Measurements from ENCODE around the gene NEURL1. TPM values are rescaled to one million over a fixed set of nuclear protein-coding genes. Genes with fewer than 3 reads are reported as not detected.

NEURL1 gene
- total RNA-seq, 3 donors from 2014 or later (not counting 1 experiment from before 2014, with no cell fraction given): 0.95 to 8.5 (median 1.5) TPM

DNA sequence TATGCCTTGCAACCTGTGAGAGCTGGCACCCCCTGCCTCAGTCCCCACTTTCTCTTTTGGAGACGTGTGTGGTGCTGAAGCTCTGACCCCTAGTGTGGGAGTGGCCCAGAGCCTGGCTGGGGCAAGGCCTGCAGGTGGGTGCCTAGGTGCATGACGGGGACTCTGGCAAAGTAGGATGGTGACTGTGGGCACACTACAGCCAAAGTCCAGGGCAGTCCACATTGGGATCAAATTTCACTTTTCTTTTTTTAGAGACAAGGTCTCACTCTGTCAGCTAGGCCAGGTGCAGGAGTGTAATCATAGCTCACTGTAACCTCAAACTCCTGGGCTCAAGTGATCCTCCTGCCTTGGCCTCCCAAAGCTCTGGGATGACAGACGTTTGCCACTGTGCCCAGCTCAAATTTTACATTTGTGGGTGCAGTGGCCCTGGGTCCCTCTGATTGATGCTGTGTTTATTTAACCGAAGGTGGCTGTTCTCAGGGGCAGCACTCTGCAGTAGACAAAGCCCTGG, 52.3 kb downstream of the NEURL1 start:
- ATAC-seq (no peak), DNase-seq (no peak)
- Histone ChIP-seq H3K4me3 (ENCODE audit: low read length) (no peak overlapping the region), H3K36me3 (ENCODE audit: control insufficient read depth, insufficient read depth, low read length) (no peaks in the 10 kb centered on the region), H3K27me3 (ENCODE audit: control insufficient read depth, insufficient read depth, low read length) (no peaks in the 10 kb centered on the region), H3K27ac (ENCODE audit: low read length) (no peak overlapping the region), H3K9me3 (ENCODE audit: control insufficient read depth, insufficient read depth, low read length) (no peaks in the 10 kb centered on the region), H3K4me1 (ENCODE audit: control insufficient read depth, insufficient read depth, low read length) (peaks cover 9% of the 10 kb centered on the region)
- intact Hi-C loops (cut with micrococcal nuclease): no loop called here
- TF ChIP-seq, protein P1, sequence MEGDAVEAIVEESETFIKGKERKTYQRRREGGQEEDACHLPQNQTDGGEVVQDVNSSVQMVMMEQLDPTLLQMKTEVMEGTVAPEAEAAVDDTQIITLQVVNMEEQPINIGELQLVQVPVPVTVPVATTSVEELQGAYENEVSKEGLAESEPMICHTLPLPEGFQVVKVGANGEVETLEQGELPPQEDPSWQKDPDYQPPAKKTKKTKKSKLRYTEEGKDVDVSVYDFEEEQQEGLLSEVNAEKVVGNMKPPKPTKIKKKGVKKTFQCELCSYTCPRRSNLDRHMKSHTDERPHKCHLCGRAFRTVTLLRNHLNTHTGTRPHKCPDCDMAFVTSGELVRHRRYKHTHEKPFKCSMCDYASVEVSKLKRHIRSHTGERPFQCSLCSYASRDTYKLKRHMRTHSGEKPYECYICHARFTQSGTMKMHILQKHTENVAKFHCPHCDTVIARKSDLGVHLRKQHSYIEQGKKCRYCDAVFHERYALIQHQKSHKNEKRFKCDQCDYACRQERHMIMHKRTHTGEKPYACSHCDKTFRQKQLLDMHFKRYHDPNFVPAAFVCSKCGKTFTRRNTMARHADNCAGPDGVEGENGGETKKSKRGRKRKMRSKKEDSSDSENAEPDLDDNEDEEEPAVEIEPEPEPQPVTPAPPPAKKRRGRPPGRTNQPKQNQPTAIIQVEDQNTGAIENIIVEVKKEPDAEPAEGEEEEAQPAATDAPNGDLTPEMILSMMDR (IDR thresholded peaks at IDR 0.05): no peak
- Mint-ChIP-seq H3K27ac (no peak overlapping the region), H3K27me3 (ENCODE audit: low read depth in 2 of 2) (peaks cover 6 to 14% of the 10 kb centered on the region in 2 donors), H3K36me3 (no peaks in the 10 kb centered on the region), H3K4me1 (peaks cover 10% of the 10 kb centered on the region in 2 donors), H3K4me3 (no peak overlapping the region), H3K9me3 (no peaks in the 10 kb centered on the region)
- WGBS (ENCODE audit: insufficient coverage): 79% methylated on average over 4 of the region's 4 CpGs

DNA sequence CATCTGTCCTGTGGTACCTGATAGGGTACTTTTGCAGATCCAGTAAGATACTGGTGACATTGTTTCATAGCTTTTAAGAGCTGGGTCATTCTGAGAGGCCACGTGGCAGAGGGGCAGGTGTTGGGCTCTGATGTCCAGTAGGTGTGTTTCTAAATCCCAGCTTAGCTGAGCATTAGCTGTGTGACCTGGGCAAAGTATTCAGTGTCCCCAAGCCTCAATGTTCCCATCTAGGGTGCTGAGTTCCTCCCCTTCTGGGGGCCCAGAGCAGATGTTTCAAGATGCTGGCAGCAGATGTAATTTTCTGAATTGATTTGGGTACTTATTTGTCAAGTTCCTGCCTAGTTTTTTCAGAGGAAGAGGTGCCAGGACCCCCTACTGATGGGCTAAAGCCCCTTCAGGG, 52.9 kb downstream of the NEURL1 start:
- Mint-ChIP-seq H3K4me3 (no peak overlapping the region), H3K27me3 (ENCODE audit: low read depth in 2 of 2) (peaks cover 6 to 10% of the 10 kb centered on the region in 2 donors), H3K9me3 (no peaks in the 10 kb centered on the region), H3K36me3 (no peaks in the 10 kb centered on the region), H3K27ac (no peak overlapping the region), H3K4me1 (peaks cover 10% of the 10 kb centered on the region in 2 donors)
- intact Hi-C loops (cut with micrococcal nuclease): no loop called here
- no peaks in the 10 kb centered on the region for H3K27me3 ChIP-seq (ENCODE audit: control insufficient read depth, insufficient read depth, low read length)
- 92% methylated on average over 1 of the region's 1 CpG for WGBS (ENCODE audit: insufficient coverage)
- TF ChIP-seq, protein P1 (IDR thresholded peaks at IDR 0.05): no peak
- H3K4me1 ChIP-seq (ENCODE audit: control insufficient read depth, insufficient read depth, low read length): peaks cover 9% of the 10 kb centered on the region
- no peaks in the 10 kb centered on the region for H3K36me3 ChIP-seq (ENCODE audit: control insufficient read depth, insufficient read depth, low read length)
- ATAC-seq (no peak), DNase-seq (no peak)
- H3K27ac ChIP-seq (ENCODE audit: low read length): no peak overlapping the region
- H3K4me3 ChIP-seq (ENCODE audit: low read length): no peak overlapping the region
- no peaks in the 10 kb centered on the region for H3K9me3 ChIP-seq (ENCODE audit: control insufficient read depth, insufficient read depth, low read length)

DNA sequence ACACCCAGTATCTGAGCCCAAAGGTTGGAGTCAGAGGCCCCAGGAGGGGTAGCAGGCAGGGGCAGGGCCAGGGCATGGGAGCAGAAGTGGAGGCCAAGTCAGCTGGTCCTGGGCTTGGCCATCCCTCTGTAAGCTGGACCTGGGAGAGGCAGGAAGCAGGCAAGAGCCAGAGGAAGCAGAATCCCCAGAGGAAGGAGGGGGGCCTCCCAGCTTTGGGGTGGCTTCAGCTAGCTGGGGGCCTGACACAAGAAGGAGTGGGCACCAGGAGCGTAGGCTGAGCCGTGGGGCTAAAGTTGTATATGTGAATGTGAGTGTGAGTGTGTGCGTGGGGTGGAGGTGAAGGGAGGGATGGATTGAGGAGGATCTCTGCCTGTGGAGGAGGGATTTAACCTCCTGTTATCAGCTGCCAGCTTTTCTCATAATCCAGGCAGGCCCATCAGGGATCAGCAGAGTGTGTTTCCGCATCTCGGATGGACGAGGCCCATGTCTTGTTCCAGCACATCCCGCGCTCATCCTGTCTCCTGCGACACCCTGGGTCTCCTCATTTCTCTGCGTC, 54.0 kb downstream of the NEURL1 start:
- H3K36me3 Mint-ChIP-seq: no peaks in the 10 kb centered on the region
- Histone ChIP-seq H3K36me3 (ENCODE audit: control insufficient read depth, insufficient read depth, low read length) (no peaks in the 10 kb centered on the region), H3K27ac (ENCODE audit: low read length) (no peak overlapping the region), H3K4me3 (ENCODE audit: low read length) (no peak overlapping the region), H3K9me3 (ENCODE audit: control insufficient read depth, insufficient read depth, low read length) (no peaks in the 10 kb centered on the region), H3K27me3 (ENCODE audit: control insufficient read depth, insufficient read depth, low read length) (no peaks in the 10 kb centered on the region), H3K4me1 (ENCODE audit: control insufficient read depth, insufficient read depth, low read length) (peaks cover 9% of the 10 kb centered on the region)
- 94% methylated on average over 10 of the region's 10 CpGs for WGBS (ENCODE audit: insufficient coverage)
- ATAC-seq (no peak), DNase-seq (no peak)
- peaks cover 9 to 10% of the 10 kb centered on the region in 2 donors for H3K4me1 Mint-ChIP-seq
- intact Hi-C loops (cut with micrococcal nuclease): no loop called here
- TF ChIP-seq, protein P1 (IDR thresholded peaks at IDR 0.05): no peak
- H3K4me3 Mint-ChIP-seq: no peak overlapping the region
- H3K27me3 Mint-ChIP-seq (ENCODE audit: low read depth in 2 of 2): peaks cover 9 to 13% of the 10 kb centered on the region in 2 donors
- H3K27ac Mint-ChIP-seq: no peak overlapping the region
- H3K9me3 Mint-ChIP-seq: no peaks in the 10 kb centered on the region

DNA sequence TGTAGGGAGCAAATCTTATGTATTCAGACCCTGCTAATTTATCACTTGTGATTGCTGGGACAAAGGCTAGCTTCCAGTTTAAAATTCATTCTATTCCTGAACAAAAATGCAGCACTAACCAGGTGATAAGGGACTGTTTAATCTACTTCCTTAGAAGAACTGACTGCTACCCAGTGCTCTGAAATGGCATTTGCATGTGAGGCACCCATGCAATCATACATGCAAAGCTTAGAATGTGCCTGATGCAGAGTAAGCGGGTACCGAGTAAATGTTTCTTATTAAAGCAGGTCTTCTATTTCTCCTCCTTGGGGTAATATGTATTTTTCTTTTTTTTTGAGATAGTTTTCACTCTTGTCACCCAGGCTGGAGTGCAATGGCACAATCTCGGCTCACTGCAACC, 54.5 kb downstream of the NEURL1 start:
- 100% methylated on average over 2 of the region's 3 CpGs for WGBS (ENCODE audit: insufficient coverage)
- TF ChIP-seq, protein P1 (IDR thresholded peaks at IDR 0.05): no peak
- Histone ChIP-seq H3K27me3 (ENCODE audit: control insufficient read depth, insufficient read depth, low read length) (no peaks in the 10 kb centered on the region), H3K9me3 (ENCODE audit: control insufficient read depth, insufficient read depth, low read length) (no peaks in the 10 kb centered on the region), H3K4me1 (ENCODE audit: control insufficient read depth, insufficient read depth, low read length) (peaks cover 4% of the 10 kb centered on the region), H3K27ac (ENCODE audit: low read length) (no peak overlapping the region), H3K4me3 (ENCODE audit: low read length) (no peak overlapping the region), H3K36me3 (ENCODE audit: control insufficient read depth, insufficient read depth, low read length) (no peaks in the 10 kb centered on the region)
- intact Hi-C loops (cut with micrococcal nuclease): no loop called here
- no peak for ATAC-seq
- H3K4me3 Mint-ChIP-seq: no peak overlapping the region
- H3K4me1 Mint-ChIP-seq: peaks cover 4 to 5% of the 10 kb centered on the region in 2 donors
- H3K36me3 Mint-ChIP-seq: no peaks in the 10 kb centered on the region
- H3K27ac Mint-ChIP-seq: no peak overlapping the region
- H3K9me3 Mint-ChIP-seq: no peaks in the 10 kb centered on the region
- peaks cover 13 to 18% of the 10 kb centered on the region in 2 donors for H3K27me3 Mint-ChIP-seq (ENCODE audit: low read depth in 2 of 2)
- DNase-seq: no peak

Measured in natural killer cell (primary cell).